Keratinocyte (primary cell): ENCODE results near the gene UTS2.

Experiments
- CTCF ChIP-seq, 3 experiments: IDR thresholded peaks in 1 of 3; conservative IDR thresholded peaks in 1 of 3; optimal IDR thresholded peaks in 1 of 3; 2 replicates in 2 of 3; 3 replicates in 1 of 3; pipeline versions ENCODE3 to v1.5.1; 2011; ENCODE audit warnings: low read length in 3 of 3, mild to moderate bottlenecking in 3 of 3, moderate library complexity in 2 of 3, control low read depth in 1 of 3, inconsistent platforms in 1 of 3; ENCODE audit not compliant: insufficient read depth in 2 of 3; ENCODE audit errors: extremely low read depth in 1 of 3
- EZH2 ChIP-seq: IDR thresholded peaks from one replicate; pipeline ENCODE4 v1.6.1; 2012; ENCODE audit warnings: inconsistent platforms, mild to moderate bottlenecking, low read length, moderate library complexity

GRCh38 chr1:7842517-7842916 lies 10.3 kb downstream of the UTS2 start:
- TF ChIP-seq CTCF (optimal IDR thresholded peaks at IDR 0.05 in 1 of 3, IDR thresholded peaks at IDR 0.05 in 1 of 3, conservative IDR thresholded peaks at IDR 0.05 in 1 of 3; ENCODE audit: extremely low read depth in 1 of 3, insufficient read depth in 2 of 3, low read length in 3 of 3) (no peak), EZH2 (no peak)
